HepG2 (cell line): ENCODE measurements around the gene PHACTR3. TPM values are rescaled to one million over a fixed set of nuclear protein-coding genes. Genes with fewer than 3 reads are reported as not detected.

Experiments
- ATAC-seq: fragments of 200-7000 bp; cut with Tn5 transposase; 3 replicates; pipeline ENCODE4 v1.9.1; 2020; ENCODE audit warnings: mild to moderate bottlenecking, moderate library complexity
- BruUV-seq: library from RNA; stranded (reverse); fragments of 400-500 nt; replicated peaks from 2 replicates; lab custom pipeline; 2021; lab: Mats Ljungman, UMichigan
- CTCF ChIA-PET: fragments of 300-600 bp; formaldehyde crosslinking; extraction: SDS; loops from one replicate; lab custom pipeline; 2021; ENCODE audit warnings: low total read pairs, inconsistent platforms, low intra/inter-chr PET ratio; lab: Yijun Ruan, JAX
- POLR2A ChIA-PET: fragments of 350-600 bp; sonication (Branson Sonifier 250); formaldehyde crosslinking; loops from one replicate; lab custom pipeline; 2020; ENCODE audit warnings: antibody characterized with exemption, inconsistent platforms; lab: Yijun Ruan, JAX
- DNase-seq: peaks from one replicate; pipeline ENCODE4 v3.0.0-alpha.2; 2015; ENCODE audit warnings: low spot score
- FAIRE-seq: peaks from 3 replicates; lab custom pipeline; 2011; peaks lifted over from hg19 to GRCh38; lab: Jason Lieb, UNC
- H2AFZ ChIP-seq: one replicate; pipeline ENCODE4 v1.6.1; 2011; ENCODE audit warnings: low read length, inconsistent platforms
- H3K27ac ChIP-seq: fragments of 300-600 bp; 3 replicates; pipeline ENCODE4 v1.8.0; 2011; ENCODE audit warnings: mixed run types, mild to moderate bottlenecking, mixed read lengths, low read length, inconsistent platforms; ENCODE audit not compliant: insufficient read depth; ENCODE audit errors: extremely low read length
- H3K27me3 ChIP-seq, 2 experiments: fragments of 200-600 bp in 1 of 2; 2 replicates in 1 of 2; 3 replicates in 1 of 2; pipeline versions ENCODE4 v1.6.0 to v1.8.0; 2011; ENCODE audit warnings: low read length in 2 of 2, mild to moderate bottlenecking in 2 of 2, moderate library complexity in 2 of 2, inconsistent platforms in 1 of 2; ENCODE audit not compliant: insufficient read depth in 2 of 2, control insufficient read depth in 1 of 2
- H3K36me3 ChIP-seq, 2 experiments: fragments of 200-600 bp in 1 of 2; replicated peaks in 1 of 2; 2 replicates in 1 of 2; 3 replicates in 1 of 2; pipeline versions ENCODE4 v1.5.1 to v1.8.0; 2011; ENCODE audit warnings: low read length in 2 of 2, inconsistent platforms in 1 of 2; ENCODE audit not compliant: insufficient read depth in 2 of 2, control insufficient read depth in 1 of 2
- H3K4me1 ChIP-seq: 2 replicates; pipeline ENCODE4 v1.5.1; 2012; ENCODE audit warnings: low read length, inconsistent platforms; ENCODE audit not compliant: insufficient read depth
- H3K4me2 ChIP-seq: 2 replicates; pipeline ENCODE4 v1.6.0; 2011; ENCODE audit warnings: low read depth, low read length, inconsistent platforms
- H3K4me3 ChIP-seq, 3 experiments: fragments of 200-600 bp in 1 of 3; sonication (generic), shearing (Covaris generic) in 1 of 3; replicated peaks in 1 of 3; 2 replicates each; pipeline ENCODE4 v1.5.1; 2011 to 2016; ENCODE audit warnings: low read length in 3 of 3, inconsistent platforms in 2 of 3, low read depth in 2 of 3, mild to moderate bottlenecking in 2 of 3, control low read depth in 1 of 3, mixed read lengths in 1 of 3; ENCODE audit not compliant: insufficient read depth in 1 of 3
- H3K79me2 ChIP-seq: one replicate; pipeline ENCODE4 v1.6.1; 2011; ENCODE audit warnings: low read length, inconsistent platforms; ENCODE audit not compliant: insufficient read depth
- H3K9ac ChIP-seq: 2 replicates; pipeline ENCODE4 v1.6.0; 2011; ENCODE audit warnings: mild to moderate bottlenecking, low read depth, low read length, inconsistent platforms; ENCODE audit not compliant: insufficient read depth
- H3K9me3 ChIP-seq: 2 replicates; pipeline ENCODE4 v1.5.1; 2012; ENCODE audit warnings: mild to moderate bottlenecking, low read length
- H4K20me1 ChIP-seq: 2 replicates; pipeline ENCODE4 v1.6.0; 2011; ENCODE audit warnings: inconsistent platforms, mild to moderate bottlenecking, low read length, moderate library complexity; ENCODE audit not compliant: insufficient read depth
- CENPX ChIP-seq: sonication (generic); formaldehyde crosslinking; IDR thresholded peaks from 2 replicates; pipeline ENCODE4 v1.9.0; 2021; ENCODE audit warnings: mild to moderate bottlenecking, missing genetic modification reagents, moderate library complexity
- KDM5B ChIP-seq: sonication (generic); formaldehyde crosslinking; IDR thresholded peaks from 2 replicates; pipeline ENCODE4 v1.4.0; 2020; ENCODE audit warnings: missing genetic modification reagents, mild to moderate bottlenecking, borderline replicate concordance
- KDM6A ChIP-seq: IDR thresholded peaks from 2 replicates; pipeline ENCODE4 v1.6.1; 2016; ENCODE audit warnings: low read depth
- NRL ChIP-seq: sonication (generic); formaldehyde crosslinking; IDR thresholded peaks from 2 replicates; pipeline ENCODE4 v1.5.0; 2020; ENCODE audit warnings: missing genetic modification reagents, mild to moderate bottlenecking, moderate library complexity, borderline replicate concordance
- RERE ChIP-seq: IDR thresholded peaks from 2 replicates; pipeline ENCODE4 v1.6.1; 2016; ENCODE audit warnings: low read depth, missing genetic modification reagents, missing compliant biosample characterization
- SRSF4 ChIP-seq: fragments of 200-400 bp; formaldehyde crosslinking; IDR thresholded peaks from one replicate; pipeline ENCODE4 v1.6.1; 2018; ENCODE audit warnings: mild to moderate bottlenecking, low read depth, low read length, moderate library complexity; ENCODE audit not compliant: poor library complexity, severe bottlenecking
- TBL1XR1 ChIP-seq: fragments of 150-350 bp; IDR thresholded peaks from 2 replicates; pipeline ENCODE4 v1.6.1; 2014; ENCODE audit warnings: borderline replicate concordance, low read length; ENCODE audit not compliant: partially characterized antibody
- TSC22D2 ChIP-seq: sonication (generic); formaldehyde crosslinking; IDR thresholded peaks from 2 replicates; pipeline ENCODE4 v1.5.1; 2020; ENCODE audit warnings: missing genetic modification reagents, mild to moderate bottlenecking, borderline replicate concordance
- ZIK1 ChIP-seq: sonication (generic); formaldehyde crosslinking; IDR thresholded peaks from 2 replicates; pipeline ENCODE4 v1.5.0; 2020; ENCODE audit warnings: mild to moderate bottlenecking, low read depth, missing genetic modification reagents, borderline replicate concordance
- ZKSCAN1 ChIP-seq: fragments of 150-350 bp; IDR thresholded peaks from 2 replicates; pipeline ENCODE4 v1.6.1; 2014; ENCODE audit warnings: low read length
- ZNF24 ChIP-seq: fragments of 450-650 bp; IDR thresholded peaks from 2 replicates; pipeline ENCODE4 v1.6.1; 2017; ENCODE audit warnings: antibody characterized with exemption, mild to moderate bottlenecking
- ZNF775 ChIP-seq: sonication (generic); formaldehyde crosslinking; IDR thresholded peaks from 2 replicates; pipeline ENCODE4 v1.4.0; 2020; ENCODE audit warnings: missing genetic modification reagents, mild to moderate bottlenecking, moderate library complexity, borderline replicate concordance
- ZNF781 ChIP-seq: sonication (generic); formaldehyde crosslinking; IDR thresholded peaks from 2 replicates; pipeline ENCODE4 v1.5.1; 2020; ENCODE audit warnings: borderline replicate concordance, mild to moderate bottlenecking, missing genetic modification reagents; ENCODE audit errors: not compliant biosample characterization
- WGBS: methylation state at CpG from one replicate; pipeline ENCODE4 v1.1.6; 2017; ENCODE audit warnings: low lambda C conversion rate; 5-methylcytosine and 5-hydroxymethylcytosine counted together
- in situ Hi-C: cut with HindIII; loops from 2 replicates; pipeline ENCODE4 v1.10.0; 2017; ENCODE audit warnings: low pct_unique_long_range_greater_than_20kb; ENCODE audit not compliant: extremely low pct_ligation_motif_present
- intact Hi-C: fragments of 100-400 bp; cut with micrococcal nuclease; formaldehyde crosslinking; loops from one replicate; pipeline ENCODE4 v1.10.0; 2022; ENCODE audit not compliant: unreplicated experiment
- polyA plus RNA-seq, 8 experiments: library from polyadenylated mRNA; depleted of rRNA in 3 of 8; stranded (reverse) in 7 of 8; unstranded in 1 of 8; fragments of >200 nt; fragmentation: Illumina TruSeq in 4 of 8; extraction: Trizol in 4 of 8; gene quantifications; 2 replicates each; pipeline versions ENCODE4 v1.2.1 to v1.2.3, GENCODE V29; 2011 to 2016; ENCODE audit warnings: low read depth in 4 of 8, missing spikeins in 1 of 8, mixed read lengths in 1 of 8; ENCODE audit not compliant: insufficient read depth in 1 of 8
- total RNA-seq, 5 experiments: library from RNA; depleted of rRNA; stranded (reverse); fragments of >200 nt; fragmentation: Illumina TruSeq; extraction: Trizol; gene quantifications; 2 replicates each; pipeline ENCODE4 v1.2.3, GENCODE V29; 2016; ENCODE audit warnings: low read depth in 1 of 5
- TF ChIP-seq, protein P1 (sequence below): sonication (generic); formaldehyde crosslinking; IDR thresholded peaks from 2 replicates; pipeline ENCODE4 v1.4.0; 2020; ENCODE audit warnings: missing genetic modification reagents, borderline replicate concordance

PHACTR3 gene
- total and polyA plus RNA-seq, 2 of the 13 experiments (the other 11 are each of a cell fraction or from before 2014, with no cell fraction given) = not detected

GRCh38 chr20:59891581-59891980 lies 287.2 kb downstream of the PHACTR3 start:
- 0% methylated on average over 1 of the region's 1 CpG for WGBS
- no peaks in the 10 kb centered on the region for H3K9me3 ChIP-seq
- no peak overlapping the region for H3K9ac ChIP-seq
- no TSS peak for BruUV-seq
- no peaks in the 10 kb centered on the region for H3K79me2 ChIP-seq
- FAIRE-seq = no peak
- CTCF ChIA-PET = no interaction called here
- no peak for ATAC-seq
- no peaks in the 10 kb centered on the region for H3K4me1 ChIP-seq
- no peaks in the 10 kb centered on the region for H3K36me3 ChIP-seq
- H3K4me2 ChIP-seq = no peak overlapping the region
- in situ Hi-C loops = no loop called here
- no peak overlapping the region for H3K4me3 ChIP-seq
- H2AFZ ChIP-seq = no peak overlapping the region
- POLR2A ChIA-PET = no interaction called here
- DNase-seq = no peak
- no peak overlapping the region for H3K27ac ChIP-seq
- intact Hi-C loops = no loop called here
- H3K27me3 ChIP-seq = no peaks in the 10 kb centered on the region
- H4K20me1 ChIP-seq = no peaks in the 10 kb centered on the region
- TF ChIP-seq RERE (CRISPR knock-in tag) = no peak
- no peak for TF ChIP-seq ZKSCAN1
- no peak for TF ChIP-seq NRL (CRISPR knock-in tag)
- no peak for TF ChIP-seq CENPX (CRISPR knock-in tag)
- TF ChIP-seq ZNF24 = no peak
- no peak for TF ChIP-seq KDM6A (CRISPR knock-in tag)
- TF ChIP-seq TBL1XR1 = no peak
- TF ChIP-seq, protein P1, sequence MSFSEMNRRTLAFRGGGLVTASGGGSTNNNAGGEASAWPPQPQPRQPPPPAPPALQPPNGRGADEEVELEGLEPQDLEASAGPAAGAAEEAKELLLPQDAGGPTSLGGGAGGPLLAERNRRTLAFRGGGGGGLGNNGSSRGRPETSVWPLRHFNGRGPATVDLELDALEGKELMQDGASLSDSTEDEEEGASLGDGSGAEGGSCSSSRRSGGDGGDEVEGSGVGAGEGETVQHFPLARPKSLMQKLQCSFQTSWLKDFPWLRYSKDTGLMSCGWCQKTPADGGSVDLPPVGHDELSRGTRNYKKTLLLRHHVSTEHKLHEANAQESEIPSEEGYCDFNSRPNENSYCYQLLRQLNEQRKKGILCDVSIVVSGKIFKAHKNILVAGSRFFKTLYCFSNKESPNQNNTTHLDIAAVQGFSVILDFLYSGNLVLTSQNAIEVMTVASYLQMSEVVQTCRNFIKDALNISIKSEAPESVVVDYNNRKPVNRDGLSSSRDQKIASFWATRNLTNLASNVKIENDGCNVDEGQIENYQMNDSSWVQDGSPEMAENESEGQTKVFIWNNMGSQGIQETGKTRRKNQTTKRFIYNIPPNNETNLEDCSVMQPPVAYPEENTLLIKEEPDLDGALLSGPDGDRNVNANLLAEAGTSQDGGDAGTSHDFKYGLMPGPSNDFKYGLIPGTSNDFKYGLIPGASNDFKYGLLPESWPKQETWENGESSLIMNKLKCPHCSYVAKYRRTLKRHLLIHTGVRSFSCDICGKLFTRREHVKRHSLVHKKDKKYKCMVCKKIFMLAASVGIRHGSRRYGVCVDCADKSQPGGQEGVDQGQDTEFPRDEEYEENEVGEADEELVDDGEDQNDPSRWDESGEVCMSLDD (CRISPR knock-in tag) = no peak
- no peak for TF ChIP-seq TSC22D2 (CRISPR knock-in tag)
- TF ChIP-seq SRSF4 = no peak
- no peak for TF ChIP-seq ZIK1 (CRISPR knock-in tag)
- no peak for TF ChIP-seq ZNF781 (CRISPR knock-in tag)
- TF ChIP-seq ZNF775 (CRISPR knock-in tag) = no peak
- TF ChIP-seq KDM5B (CRISPR knock-in tag) = no peak
